Measurements from ENCODE around the gene HIBADH. TPM values are rescaled to one million over a fixed set of nuclear protein-coding genes. Genes with fewer than 3 reads are reported as not detected.
"Not testable (repeated sequence)": the region's sequence is repeated elsewhere in the genome, so short reads cannot be mapped to it uniquely, and the experiment has no call there.

The HIBADH gene
- total RNA-seq, 1 donor from 2014 or later, result 44.4 TPM

GRCh38 chr7:27602766-27603165 lies 59.9 kb downstream of the HIBADH start:
- no peak for DNase-seq (ENCODE audit: low spot score)

- no peak for DNase-seq (ENCODE audit: low spot score)
These were observed 61.5 kb downstream of the HIBADH start for GRCh38 chr7:27601217-27601616.

- no peak for DNase-seq (ENCODE audit: low spot score)
These were observed 62.4 kb downstream of the HIBADH start for GRCh38 chr7:27600247-27600646.

- DNase-seq (ENCODE audit: low spot score), result no peak
These were observed 67.7 kb downstream of the HIBADH start for GRCh38 chr7:27595009-27595408.

- no peak for DNase-seq (ENCODE audit: low spot score)
These were observed 69.5 kb downstream of the HIBADH start for GRCh38 chr7:27593226-27593625.

- no peak for DNase-seq (ENCODE audit: low spot score)
These were observed 72.3 kb downstream of the HIBADH start for GRCh38 chr7:27590416-27590815.

GRCh38 chr7:27587429-27587828 lies 75.3 kb downstream of the HIBADH start:
- no peak for DNase-seq (ENCODE audit: low spot score)

GRCh38 chr7:27586825-27587224 lies 75.9 kb downstream of the HIBADH start:
- DNase-seq (ENCODE audit: low spot score), result no peak

- no peak for DNase-seq (ENCODE audit: low spot score)
These were observed 76.8 kb downstream of the HIBADH start for GRCh38 chr7:27585781-27586447.

- no peak for DNase-seq (ENCODE audit: low spot score)
These were observed 80.8 kb downstream of the HIBADH start for GRCh38 chr7:27581906-27582305.

- no peak for DNase-seq (ENCODE audit: low spot score)
These were observed 81.6 kb downstream of the HIBADH start for GRCh38 chr7:27581119-27581518.

GRCh38 chr7:27579565-27579964 lies 83.1 kb downstream of the HIBADH start:
- no peak for DNase-seq (ENCODE audit: low spot score)

- not testable (repeated sequence) for DNase-seq (ENCODE audit: low spot score)
These were observed 84.5 kb downstream of the HIBADH start for GRCh38 chr7:27578169-27578568.

- no peak for DNase-seq (ENCODE audit: low spot score)
These were observed 86.2 kb downstream of the HIBADH start for GRCh38 chr7:27576360-27576944.

- DNase-seq (ENCODE audit: low spot score), result no peak
These were observed 87.1 kb downstream of the HIBADH start for GRCh38 chr7:27575613-27576012.

- DNase-seq (ENCODE audit: low spot score), result no peak
These were observed 93.6 kb downstream of the HIBADH start for GRCh38 chr7:27569106-27569505.

GRCh38 chr7:27567266-27567665 lies 95.4 kb downstream of the HIBADH start:
- DNase-seq (ENCODE audit: low spot score), result no peak

- no peak for DNase-seq (ENCODE audit: low spot score)
These were observed 97.7 kb downstream of the HIBADH start for GRCh38 chr7:27564881-27565482.

GRCh38 chr7:27560706-27561235 lies 101.9 kb downstream of the HIBADH start:
- no peak for DNase-seq (ENCODE audit: low spot score)

GRCh38 chr7:27555670-27556069 lies 107.0 kb downstream of the HIBADH start:
- no peak for DNase-seq (ENCODE audit: low spot score)

- no peak for DNase-seq (ENCODE audit: low spot score)
These were observed 107.9 kb downstream of the HIBADH start for GRCh38 chr7:27554826-27555225.

- DNase-seq (ENCODE audit: low spot score), result no peak
These were observed 109.4 kb downstream of the HIBADH start for GRCh38 chr7:27553273-27553672.
